Heart left ventricle (tissue), 13 donors: ENCODE results near the gene WBP1.

ENCODE experiments used
- POLR2A ChIP-seq, 2 donors: fragments of 450-650 bp; IDR thresholded peaks; one replicate each; pipeline ENCODE4 v1.6.1; 2017; ENCODE audit warnings: antibody characterized with exemption in 2 of 2, mild to moderate bottlenecking in 2 of 2, moderate library complexity in 2 of 2
- TF ChIP-seq, protein P1 (sequence below), 12 donors: fragments of 200-600 bp; sonication (generic) in 4 of 12; IDR thresholded peaks; one replicate each; pipeline versions ENCODE4 v1.5.0 to v1.8.0; 2018 to 2022; ENCODE audit warnings: antibody characterized with exemption in 12 of 12, mild to moderate bottlenecking in 5 of 12
- donor health status: ischemic (EF 13 %, LVEDD 7.1; RV severe dilation, severe dysfunction).
- donor health status: DM: no; HTN: yes; CAD: no.
- donor health status: DM: no; HTN: no; CAD: no.
- donor health status: ischemic (EF 25% LVEDD 6.9; RV normal size, moderate dysfunction).
- donor health status: ischemic (EF 25% LVEDD 5.7; RV mildly dilated, moderate dysfunction).
- donor health status: ischemic (EF 35%, LVEDD 5.7; RV mildly dilated, moderate dysfunction).
- donor health status: nonischemic (EF 11% LVEDD 7.7; RV severe dilation, severe dysfunction).
- donor health status: DM: yes; HTN: yes; CAD: no.
- donor health status: PGD.
- donor health status: ischemic (EF 29% LVEDD 5.4; RV normal size, mild dysfunction).
- donor health status: nonischemic (EF 23%, LVEDD 6.1; RV moderate dilation, normal function).

DNA sequence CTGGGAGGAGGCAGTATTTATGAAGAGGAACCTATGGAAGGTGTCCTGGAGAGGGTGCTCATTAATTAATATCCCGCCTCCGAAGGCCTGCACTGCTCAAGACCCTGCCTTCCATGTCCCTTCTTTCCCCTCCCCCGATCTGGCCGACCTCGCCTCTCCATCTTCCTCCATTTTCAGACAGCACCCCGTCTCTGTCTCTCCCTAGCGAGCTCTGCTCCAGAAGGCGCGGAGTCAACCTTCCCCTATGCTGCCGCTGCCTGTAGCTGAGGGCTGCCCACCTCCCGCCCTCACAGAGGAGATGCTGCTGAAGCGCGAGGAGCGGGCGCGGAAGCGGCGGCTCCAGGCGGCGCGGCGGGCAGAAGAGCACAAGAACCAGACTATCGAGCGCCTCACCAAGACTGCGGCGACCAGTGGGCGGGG, 1.1 kb upstream of the WBP1 start:
- TF ChIP-seq, protein P1, sequence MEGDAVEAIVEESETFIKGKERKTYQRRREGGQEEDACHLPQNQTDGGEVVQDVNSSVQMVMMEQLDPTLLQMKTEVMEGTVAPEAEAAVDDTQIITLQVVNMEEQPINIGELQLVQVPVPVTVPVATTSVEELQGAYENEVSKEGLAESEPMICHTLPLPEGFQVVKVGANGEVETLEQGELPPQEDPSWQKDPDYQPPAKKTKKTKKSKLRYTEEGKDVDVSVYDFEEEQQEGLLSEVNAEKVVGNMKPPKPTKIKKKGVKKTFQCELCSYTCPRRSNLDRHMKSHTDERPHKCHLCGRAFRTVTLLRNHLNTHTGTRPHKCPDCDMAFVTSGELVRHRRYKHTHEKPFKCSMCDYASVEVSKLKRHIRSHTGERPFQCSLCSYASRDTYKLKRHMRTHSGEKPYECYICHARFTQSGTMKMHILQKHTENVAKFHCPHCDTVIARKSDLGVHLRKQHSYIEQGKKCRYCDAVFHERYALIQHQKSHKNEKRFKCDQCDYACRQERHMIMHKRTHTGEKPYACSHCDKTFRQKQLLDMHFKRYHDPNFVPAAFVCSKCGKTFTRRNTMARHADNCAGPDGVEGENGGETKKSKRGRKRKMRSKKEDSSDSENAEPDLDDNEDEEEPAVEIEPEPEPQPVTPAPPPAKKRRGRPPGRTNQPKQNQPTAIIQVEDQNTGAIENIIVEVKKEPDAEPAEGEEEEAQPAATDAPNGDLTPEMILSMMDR (IDR thresholded peaks at IDR 0.05) = no peak
- TF ChIP-seq POLR2A (IDR thresholded peaks at IDR 0.05) = no peak
